ENCODE measurements around the gene RHOT1.
"Not testable (repeated sequence)": the region's sequence is repeated elsewhere in the genome, so short reads cannot be mapped to it uniquely, and the experiment has no call there.

RHOT1 gene

GRCh38 chr17:32127158-32127897 is 15.0 kb upstream of the RHOT1 start:
- TF ChIP-seq POLR2AphosphoS5 (IDR thresholded peaks at IDR 0.05; ENCODE audit: low read depth) (peak; percentile 48; the same call in 1 of the 2 replicates), GABPA (IDR thresholded peaks at IDR 0.05; ENCODE audit: low read depth) (no peak)
- Histone ChIP-seq H3K27me3 (ENCODE audit: insufficient read depth, poor library complexity, severe bottlenecking) (no peaks in the 10 kb centered on the region), H3K27ac (replicated peaks) (peak overlapping the region; percentile 62), H3K4me3 (replicated peaks; ENCODE audit: insufficient read depth, low read length) (peak overlapping the region; percentile 54)
- DNase-seq (ENCODE audit: low read depth in 1 of 2, low spot score in 1 of 2), result peak; percentile 72 to 75

GRCh38 chr17:32128470-32128869 is 13.8 kb upstream of the RHOT1 start:
- H3K4me3 ChIP-seq (replicated peaks; ENCODE audit: insufficient read depth, low read length); DNase-seq (ENCODE audit: low read depth in 1 of 2, low spot score in 1 of 2); H3K27ac ChIP-seq (replicated peaks); H3K27me3 ChIP-seq (ENCODE audit: insufficient read depth, poor library complexity, severe bottlenecking): not testable (repeated sequence)

- not testable (repeated sequence) for H3K27ac ChIP-seq (replicated peaks); H3K27me3 ChIP-seq (ENCODE audit: insufficient read depth, poor library complexity, severe bottlenecking); H3K4me3 ChIP-seq (replicated peaks; ENCODE audit: insufficient read depth, low read length)
- peak in 1 of 2 experiments; percentile 61 for DNase-seq (ENCODE audit: low read depth in 1 of 2, low spot score in 1 of 2)
Observed at GRCh38 chr17:32135497-32136117, 6.7 kb upstream of the RHOT1 start.

GRCh38 chr17:32136856-32137255 is 5.4 kb upstream of the RHOT1 start:
- Histone ChIP-seq H3K4me3 (replicated peaks; ENCODE audit: insufficient read depth, low read length) (no peak overlapping the region), H3K27me3 (ENCODE audit: insufficient read depth, poor library complexity, severe bottlenecking) (no peaks in the 10 kb centered on the region), H3K27ac (replicated peaks) (no peak overlapping the region)
- DNase-seq (ENCODE audit: low read depth in 1 of 2, low spot score in 1 of 2), result no peak
- TF ChIP-seq POLR2AphosphoS5 (IDR thresholded peaks at IDR 0.05; ENCODE audit: low read depth), result no peak
- TF ChIP-seq SPI1 (IDR thresholded peaks at IDR 0.05; ENCODE audit: borderline replicate concordance, low read depth), result no peak
- no peak for TF ChIP-seq GABPA (IDR thresholded peaks at IDR 0.05; ENCODE audit: low read depth)
- no peak for TF ChIP-seq CTCF (IDR thresholded peaks at IDR 0.05; ENCODE audit: insufficient read depth, low read length)
- TF ChIP-seq REST (IDR thresholded peaks at IDR 0.05; ENCODE audit: insufficient replicate concordance, low read depth), result no peak

- H3K4me3 ChIP-seq (replicated peaks; ENCODE audit: insufficient read depth, low read length); H3K27ac ChIP-seq (replicated peaks); DNase-seq (ENCODE audit: low read depth in 1 of 2, low spot score in 1 of 2); H3K27me3 ChIP-seq (ENCODE audit: insufficient read depth, poor library complexity, severe bottlenecking): not testable (repeated sequence)
Observed at GRCh38 chr17:32139504-32139903, 2.8 kb upstream of the RHOT1 start.

GRCh38 chr17:32141258-32141657 is 1.0 kb upstream of the RHOT1 start:
- TF ChIP-seq CTCF (IDR thresholded peaks at IDR 0.05; ENCODE audit: insufficient read depth, low read length), result no peak
- TF ChIP-seq SPI1 (IDR thresholded peaks at IDR 0.05; ENCODE audit: borderline replicate concordance, low read depth), result peak; percentile 56; the same call in 1 of the 2 replicates
- H3K4me3 ChIP-seq (replicated peaks; ENCODE audit: insufficient read depth, low read length), result peak overlapping the region; percentile 98
- DNase-seq (ENCODE audit: low read depth in 1 of 2, low spot score in 1 of 2), result peak; percentile 90 to 98
- H3K27me3 ChIP-seq (ENCODE audit: insufficient read depth, poor library complexity, severe bottlenecking), result no peaks in the 10 kb centered on the region
- H3K27ac ChIP-seq (replicated peaks), result peak overlapping the region; percentile 90
